SK-N-SH treated with all-trans-retinoic acid at 6 μM for 48 hours (cell line): Measurements from ENCODE around the gene CLTA.

Experiments
- ATAC-seq: fragments of 200-7000 bp; cut with Tn5 transposase; 3 replicates; pipeline ENCODE4 v1.9.1; 2020; ENCODE audit warnings: mild to moderate bottlenecking, moderate library complexity
- ARNTL ChIP-seq: fragments of 450-650 bp; formaldehyde crosslinking; IDR thresholded peaks from 2 replicates; pipeline ENCODE4 v1.5.0; 2020; ENCODE audit warnings: low read depth, mild to moderate bottlenecking, moderate library complexity, borderline replicate concordance
- BACH2 ChIP-seq: fragments of 250-450 bp; sonication (Bioruptor Pico); IDR thresholded peaks from 2 replicates; pipeline ENCODE4 v1.9.0; 2021; ENCODE audit warnings: mild to moderate bottlenecking, borderline replicate concordance
- CSDC2 ChIP-seq: fragments of 250-450 bp; sonication (Bioruptor Pico); IDR thresholded peaks from 2 replicates; pipeline ENCODE4 v1.5.0; 2020; ENCODE audit warnings: mild to moderate bottlenecking, moderate library complexity
- CSRNP3 ChIP-seq: fragments of 250-450 bp; sonication (Bioruptor Pico); IDR thresholded peaks from 2 replicates; pipeline ENCODE4 v1.5.1; 2021; ENCODE audit warnings: mild to moderate bottlenecking, moderate library complexity
- ESRRG ChIP-seq: fragments of 250-450 bp; sonication (Bioruptor Pico); IDR thresholded peaks from 2 replicates; pipeline ENCODE4 v1.6.1; 2021; ENCODE audit warnings: mild to moderate bottlenecking
- GLIS3 ChIP-seq: fragments of 250-450 bp; sonication (Bioruptor Pico); IDR thresholded peaks from 2 replicates; pipeline ENCODE4 v1.5.0; 2020; ENCODE audit warnings: mild to moderate bottlenecking, moderate library complexity
- OSR1 ChIP-seq: fragments of 250-450 bp; sonication (Bioruptor Pico); IDR thresholded peaks from 2 replicates; pipeline ENCODE4 v1.8.0; 2022; ENCODE audit warnings: moderate library complexity, mild to moderate bottlenecking, inconsistent platforms
- POU6F1 ChIP-seq: fragments of 250-450 bp; sonication (Bioruptor Pico); IDR thresholded peaks from 2 replicates; pipeline ENCODE4 v1.8.0; 2021; ENCODE audit warnings: low read depth, mild to moderate bottlenecking, moderate library complexity, borderline replicate concordance
- PPARA ChIP-seq: fragments of 250-450 bp; sonication (Bioruptor Pico); IDR thresholded peaks from 2 replicates; pipeline ENCODE4 v1.5.0; 2020; ENCODE audit warnings: mild to moderate bottlenecking, borderline replicate concordance
- RARB ChIP-seq: fragments of 250-450 bp; sonication (Bioruptor Pico); IDR thresholded peaks from 2 replicates; pipeline ENCODE4 v1.8.0; 2021; ENCODE audit warnings: mild to moderate bottlenecking, moderate library complexity
- SNAI2 ChIP-seq: fragments of 250-450 bp; sonication (Bioruptor Pico); IDR thresholded peaks from 2 replicates; pipeline ENCODE4 v1.5.0; 2020; ENCODE audit warnings: mild to moderate bottlenecking, moderate library complexity
- TCF4 ChIP-seq: fragments of 250-450 bp; sonication (Bioruptor Pico); IDR thresholded peaks from 2 replicates; pipeline ENCODE4 v1.8.0; 2021; ENCODE audit warnings: mild to moderate bottlenecking, moderate library complexity, borderline replicate concordance
- ZC3H10 ChIP-seq: fragments of 250-450 bp; sonication (Bioruptor Pico); IDR thresholded peaks from 2 replicates; pipeline ENCODE4 v1.5.1; 2021; ENCODE audit warnings: mild to moderate bottlenecking, moderate library complexity
- ZFP3 ChIP-seq: fragments of 250-450 bp; sonication (Bioruptor Pico); IDR thresholded peaks from 2 replicates; pipeline ENCODE4 v1.5.0; 2020; ENCODE audit warnings: mild to moderate bottlenecking, moderate library complexity
- ZFP30 ChIP-seq: fragments of 450-650 bp; formaldehyde crosslinking; IDR thresholded peaks from 2 replicates; pipeline ENCODE4 v1.5.0; 2022; ENCODE audit warnings: mild to moderate bottlenecking, moderate library complexity
- ZNF565 ChIP-seq: fragments of 450-650 bp; formaldehyde crosslinking; conservative IDR thresholded peaks from 2 replicates; pipeline ENCODE4 v1.5.0; 2020; ENCODE audit warnings: low read depth, mild to moderate bottlenecking, moderate library complexity
- ZNF70 ChIP-seq: fragments of 450-650 bp; formaldehyde crosslinking; IDR thresholded peaks from 2 replicates; pipeline ENCODE4 v1.5.0; 2020; ENCODE audit warnings: mild to moderate bottlenecking, moderate library complexity
- ZNF8 ChIP-seq: fragments of 450-650 bp; formaldehyde crosslinking; IDR thresholded peaks from 2 replicates; pipeline ENCODE4 v1.5.0; 2020; ENCODE audit warnings: mild to moderate bottlenecking, moderate library complexity
- TF ChIP-seq, protein P1 (sequence below): fragments of 250-450 bp; sonication (Bioruptor Pico); IDR thresholded peaks from 2 replicates; pipeline ENCODE4 v1.5.1; 2020; ENCODE audit warnings: low read depth, mild to moderate bottlenecking, moderate library complexity
- TF ChIP-seq, protein P2 (sequence below): fragments of 250-450 bp; sonication (Bioruptor Pico); IDR thresholded peaks from 2 replicates; pipeline ENCODE4 v1.8.0; 2020; ENCODE audit warnings: mild to moderate bottlenecking, moderate library complexity, borderline replicate concordance
- TF ChIP-seq, protein P3 (sequence below): fragments of 250-450 bp; sonication (Bioruptor Pico); IDR thresholded peaks from 2 replicates; pipeline ENCODE4 v1.5.0; 2020; ENCODE audit warnings: mild to moderate bottlenecking, moderate library complexity

Gene CLTA

GRCh38 chr9:36169708-36170107 is 21.0 kb upstream of the CLTA start:
- TF ChIP-seq BACH2 (no peak), ESRRG (CRISPR knock-in tag) (no peak), ARNTL (no peak), ZFP3 (CRISPR knock-in tag) (no peak), ZFP30 (CRISPR knock-in tag) (no peak), CSRNP3 (CRISPR knock-in tag) (no peak), SNAI2 (CRISPR knock-in tag) (no peak), ZC3H10 (no peak), RARB (CRISPR knock-in tag) (no peak), POU6F1 (CRISPR knock-in tag) (no peak), CSDC2 (CRISPR knock-in tag) (no peak), OSR1 (CRISPR knock-in tag) (no peak), GLIS3 (no peak), TCF4 (CRISPR knock-in tag) (no peak), ZNF70 (CRISPR knock-in tag) (no peak), ZNF565 (CRISPR knock-in tag) (no peak), PPARA (CRISPR knock-in tag) (no peak)
- TF ChIP-seq, protein P1, sequence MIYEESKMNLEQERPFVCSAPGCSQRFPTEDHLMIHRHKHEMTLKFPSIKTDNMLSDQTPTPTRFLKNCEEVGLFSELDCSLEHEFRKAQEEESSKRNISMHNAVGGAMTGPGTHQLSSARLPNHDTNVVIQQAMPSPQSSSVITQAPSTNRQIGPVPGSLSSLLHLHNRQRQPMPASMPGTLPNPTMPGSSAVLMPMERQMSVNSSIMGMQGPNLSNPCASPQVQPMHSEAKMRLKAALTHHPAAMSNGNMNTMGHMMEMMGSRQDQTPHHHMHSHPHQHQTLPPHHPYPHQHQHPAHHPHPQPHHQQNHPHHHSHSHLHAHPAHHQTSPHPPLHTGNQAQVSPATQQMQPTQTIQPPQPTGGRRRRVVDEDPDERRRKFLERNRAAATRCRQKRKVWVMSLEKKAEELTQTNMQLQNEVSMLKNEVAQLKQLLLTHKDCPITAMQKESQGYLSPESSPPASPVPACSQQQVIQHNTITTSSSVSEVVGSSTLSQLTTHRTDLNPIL, result no peak
- TF ChIP-seq, protein P2, sequence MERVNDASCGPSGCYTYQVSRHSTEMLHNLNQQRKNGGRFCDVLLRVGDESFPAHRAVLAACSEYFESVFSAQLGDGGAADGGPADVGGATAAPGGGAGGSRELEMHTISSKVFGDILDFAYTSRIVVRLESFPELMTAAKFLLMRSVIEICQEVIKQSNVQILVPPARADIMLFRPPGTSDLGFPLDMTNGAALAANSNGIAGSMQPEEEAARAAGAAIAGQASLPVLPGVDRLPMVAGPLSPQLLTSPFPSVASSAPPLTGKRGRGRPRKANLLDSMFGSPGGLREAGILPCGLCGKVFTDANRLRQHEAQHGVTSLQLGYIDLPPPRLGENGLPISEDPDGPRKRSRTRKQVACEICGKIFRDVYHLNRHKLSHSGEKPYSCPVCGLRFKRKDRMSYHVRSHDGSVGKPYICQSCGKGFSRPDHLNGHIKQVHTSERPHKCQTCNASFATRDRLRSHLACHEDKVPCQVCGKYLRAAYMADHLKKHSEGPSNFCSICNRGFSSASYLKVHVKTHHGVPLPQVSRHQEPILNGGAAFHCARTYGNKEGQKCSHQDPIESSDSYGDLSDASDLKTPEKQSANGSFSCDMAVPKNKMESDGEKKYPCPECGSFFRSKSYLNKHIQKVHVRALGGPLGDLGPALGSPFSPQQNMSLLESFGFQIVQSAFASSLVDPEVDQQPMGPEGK (CRISPR knock-in tag), result no peak
- TF ChIP-seq, protein P3, sequence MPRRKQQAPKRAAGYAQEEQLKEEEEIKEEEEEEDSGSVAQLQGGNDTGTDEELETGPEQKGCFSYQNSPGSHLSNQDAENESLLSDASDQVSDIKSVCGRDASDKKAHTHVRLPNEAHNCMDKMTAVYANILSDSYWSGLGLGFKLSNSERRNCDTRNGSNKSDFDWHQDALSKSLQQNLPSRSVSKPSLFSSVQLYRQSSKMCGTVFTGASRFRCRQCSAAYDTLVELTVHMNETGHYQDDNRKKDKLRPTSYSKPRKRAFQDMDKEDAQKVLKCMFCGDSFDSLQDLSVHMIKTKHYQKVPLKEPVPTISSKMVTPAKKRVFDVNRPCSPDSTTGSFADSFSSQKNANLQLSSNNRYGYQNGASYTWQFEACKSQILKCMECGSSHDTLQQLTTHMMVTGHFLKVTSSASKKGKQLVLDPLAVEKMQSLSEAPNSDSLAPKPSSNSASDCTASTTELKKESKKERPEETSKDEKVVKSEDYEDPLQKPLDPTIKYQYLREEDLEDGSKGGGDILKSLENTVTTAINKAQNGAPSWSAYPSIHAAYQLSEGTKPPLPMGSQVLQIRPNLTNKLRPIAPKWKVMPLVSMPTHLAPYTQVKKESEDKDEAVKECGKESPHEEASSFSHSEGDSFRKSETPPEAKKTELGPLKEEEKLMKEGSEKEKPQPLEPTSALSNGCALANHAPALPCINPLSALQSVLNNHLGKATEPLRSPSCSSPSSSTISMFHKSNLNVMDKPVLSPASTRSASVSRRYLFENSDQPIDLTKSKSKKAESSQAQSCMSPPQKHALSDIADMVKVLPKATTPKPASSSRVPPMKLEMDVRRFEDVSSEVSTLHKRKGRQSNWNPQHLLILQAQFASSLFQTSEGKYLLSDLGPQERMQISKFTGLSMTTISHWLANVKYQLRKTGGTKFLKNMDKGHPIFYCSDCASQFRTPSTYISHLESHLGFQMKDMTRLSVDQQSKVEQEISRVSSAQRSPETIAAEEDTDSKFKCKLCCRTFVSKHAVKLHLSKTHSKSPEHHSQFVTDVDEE (CRISPR knock-in tag), result no peak
- TF ChIP-seq, all 23 proteins: peak for 0
- no peak for ATAC-seq

- no peak for TF ChIP-seq ZNF565 (CRISPR knock-in tag)
- no peak for TF ChIP-seq TCF4 (CRISPR knock-in tag)
- TF ChIP-seq PPARA (CRISPR knock-in tag), result no peak
- TF ChIP-seq ZFP30 (CRISPR knock-in tag), result no peak
- no peak for TF ChIP-seq POU6F1 (CRISPR knock-in tag)
- TF ChIP-seq, protein P3 (CRISPR knock-in tag), result no peak
- TF ChIP-seq, protein P1, result no peak
- no peak for TF ChIP-seq ARNTL
- TF ChIP-seq ZNF8, result no peak
- TF ChIP-seq, all 23 proteins: peak for 0
- ATAC-seq, result no peak
Measured at GRCh38 chr9:36170531-36170930, 20.2 kb upstream of the CLTA start.
